Dermis microvascular lymphatic vessel endothelial cell (primary cell): Measurements from ENCODE around the gene DNER. TPM values are rescaled to one million over a fixed set of nuclear protein-coding genes. Genes with fewer than 3 reads are reported as not detected.
"Not testable (repeated sequence)": the region's sequence is repeated elsewhere in the genome, so short reads cannot be mapped to it uniquely, and the experiment has no call there.

Source experiments
- DNase-seq, 2 donors: peaks; one replicate each; pipeline versions ENCODE4 v3.0.0 to v3.0.0-alpha.2; 2010; ENCODE audit warnings: low read depth in 2 of 2
- total RNA-seq: library from RNA; depleted of rRNA; stranded (reverse); fragments of >200 nt; gene quantifications from 2 replicates; pipeline ENCODE4 v1.2.1, GENCODE V29; 2014

Gene DNER
- total RNA-seq, 1 donor from 2014 or later, result under 0.01 TPM

- DNase-seq, result no peak
These were observed 143.1 kb downstream of the DNER start for GRCh38 chr2:229571243-229571642.

GRCh38 chr2:229566370-229566769 lies 148.0 kb downstream of the DNER start:
- no peak for DNase-seq

GRCh38 chr2:229564300-229564907 lies 150.0 kb downstream of the DNER start:
- DNase-seq, result no peak

GRCh38 chr2:229563388-229563787 lies 151.0 kb downstream of the DNER start:
- DNase-seq, result no peak

- no peak for DNase-seq
These were observed 151.8 kb downstream of the DNER start for GRCh38 chr2:229562472-229563127.

GRCh38 chr2:229559986-229560385 lies 154.4 kb downstream of the DNER start:
- DNase-seq, result no peak

GRCh38 chr2:229553091-229553490 lies 161.3 kb downstream of the DNER start:
- DNase-seq, result no peak

- DNase-seq, result no peak
These were observed 171.0 kb downstream of the DNER start for GRCh38 chr2:229543176-229543873.

- no peak for DNase-seq
These were observed 174.7 kb downstream of the DNER start for GRCh38 chr2:229539628-229540027.

GRCh38 chr2:229531594-229531993 lies 182.8 kb downstream of the DNER start:
- no peak for DNase-seq

GRCh38 chr2:229530434-229530833 lies 183.9 kb downstream of the DNER start:
- DNase-seq, result no peak

GRCh38 chr2:229528846-229529245 lies 185.5 kb downstream of the DNER start:
- DNase-seq, result no peak

- no peak for DNase-seq
These were observed 187.4 kb downstream of the DNER start for GRCh38 chr2:229526951-229527350.

GRCh38 chr2:229524799-229525198 lies 189.6 kb downstream of the DNER start:
- DNase-seq, result no peak

GRCh38 chr2:229523663-229524062 lies 190.7 kb downstream of the DNER start:
- no peak for DNase-seq

- no peak for DNase-seq
These were observed 192.8 kb downstream of the DNER start for GRCh38 chr2:229521576-229521975.

- no peak for DNase-seq
These were observed 193.7 kb downstream of the DNER start for GRCh38 chr2:229520691-229521096.

- DNase-seq, result no peak
These were observed 194.5 kb downstream of the DNER start for GRCh38 chr2:229519655-229520430.

GRCh38 chr2:229514273-229514895 lies 200.0 kb downstream of the DNER start:
- no peak for DNase-seq

- no peak for DNase-seq
These were observed 202.8 kb downstream of the DNER start for GRCh38 chr2:229511524-229511923.

GRCh38 chr2:229506699-229507098 lies 207.7 kb downstream of the DNER start:
- DNase-seq, result not testable (repeated sequence)
